ENCODE results near the gene KDF1. TPM values are rescaled to one million over a fixed set of nuclear protein-coding genes. Genes with fewer than 3 reads are reported as not detected.

KDF1 gene
- total and polyA plus RNA-seq, 4 donors: 6.6 to 12.5 (median 8.8) TPM

- Histone ChIP-seq H3K36me3 (ENCODE audit: control insufficient read depth in 4 of 4, insufficient read depth in 4 of 4, low read length in 4 of 4) (no peaks in the 10 kb centered on the region), H3K4me1 (ENCODE audit: control insufficient read depth in 5 of 5, insufficient read depth in 5 of 5, low read length in 5 of 5) (peaks cover 0 to 8% (median 0%) of the 10 kb centered on the region in 5 donors), H3K9me3 (ENCODE audit: control insufficient read depth in 4 of 4, insufficient read depth in 3 of 4, low read length in 3 of 4) (no peaks in the 10 kb centered on the region), H3K27me3 (ENCODE audit: control insufficient read depth in 3 of 3, insufficient read depth in 3 of 3, low read length in 2 of 3) (peaks cover 0 to 2% (median 0%) of the 10 kb centered on the region in 3 donors), H3K9ac (ENCODE audit: insufficient read depth in 1 of 2, low read length in 2 of 2) (no peak overlapping the region), H3K27ac (ENCODE audit: low read depth in 1 of 2, low read length in 1 of 2) (peak overlapping the region in 1 of 2 donors; percentile 5), H3K4me3 (no peak overlapping the region)
- ATAC-seq (ENCODE audit: insufficient read depth, low FRiP score) (no peak), DNase-seq (no peak)
- 85 to 89% methylated on average over 8 of the region's 8 CpGs for WGBS, 2 donors
- no peak for TF ChIP-seq CTCF (IDR thresholded peaks at IDR 0.05; ENCODE audit: control extremely low read depth, extremely low read depth)
Measured at GRCh38 chr1:26911399-26912146, 48.7 kb downstream of the KDF1 start.

DNA sequence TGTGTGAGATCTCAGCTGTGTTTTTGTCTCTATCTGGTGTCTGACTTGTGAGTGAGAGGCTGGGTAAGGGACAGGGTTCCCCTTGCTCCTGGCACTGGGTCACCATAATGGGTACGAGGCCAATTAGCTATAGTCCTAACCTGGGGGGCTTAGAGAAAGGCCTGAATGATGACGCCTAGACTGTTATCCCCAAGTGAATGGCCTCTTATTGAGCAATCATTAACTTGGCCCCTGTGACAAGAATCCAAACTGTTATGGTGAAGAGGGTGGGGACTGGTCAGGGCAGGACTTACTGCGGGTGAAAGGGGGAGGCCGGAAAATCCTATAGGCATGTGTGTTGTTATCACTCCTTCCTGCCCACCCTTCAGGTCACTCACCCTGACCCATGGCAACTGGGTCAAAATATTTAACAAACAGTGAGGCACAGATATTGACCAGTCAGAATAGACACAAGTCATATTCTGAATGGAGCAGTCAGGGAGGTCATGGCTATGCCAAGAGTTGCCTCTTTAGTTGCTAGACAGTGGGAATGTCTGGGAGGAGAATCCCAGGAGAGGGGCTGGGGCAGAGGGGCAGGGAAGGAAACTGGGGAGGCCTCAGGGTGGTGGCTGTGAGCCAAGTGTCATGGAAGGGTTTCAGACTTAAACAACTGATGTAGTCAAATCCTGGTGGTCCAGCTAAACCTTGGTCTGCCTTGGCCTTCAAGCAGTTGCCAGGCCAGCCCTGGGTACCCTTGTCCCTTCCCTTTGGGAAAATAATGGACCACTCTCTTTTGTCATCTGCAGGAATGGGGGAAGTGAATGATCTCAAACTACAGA is 49.7 kb downstream of the KDF1 start:
- Histone ChIP-seq H3K27ac (ENCODE audit: low read depth in 1 of 2, low read length in 1 of 2) (peak overlapping the region in 1 of 2 donors; percentile 42), H3K9ac (ENCODE audit: insufficient read depth in 1 of 2, low read length in 2 of 2) (no peak overlapping the region), H3K4me1 (ENCODE audit: control insufficient read depth in 5 of 5, insufficient read depth in 5 of 5, low read length in 5 of 5) (peaks cover 0 to 8% (median 0%) of the 10 kb centered on the region in 5 donors), H3K9me3 (ENCODE audit: control insufficient read depth in 4 of 4, insufficient read depth in 3 of 4, low read length in 3 of 4) (no peaks in the 10 kb centered on the region), H3K4me3 (no peak overlapping the region), H3K36me3 (ENCODE audit: control insufficient read depth in 4 of 4, insufficient read depth in 4 of 4, low read length in 4 of 4) (no peaks in the 10 kb centered on the region), H3K27me3 (ENCODE audit: control insufficient read depth in 3 of 3, insufficient read depth in 3 of 3, low read length in 2 of 3) (peaks cover 0 to 2% (median 0%) of the 10 kb centered on the region in 3 donors)
- 71 to 88% methylated on average over 4 of the region's 4 CpGs for WGBS, 2 donors
- DNase-seq (peak in 1 of 3 donors; percentile 51), ATAC-seq (ENCODE audit: insufficient read depth, low FRiP score) (no peak)
- TF ChIP-seq CTCF (IDR thresholded peaks at IDR 0.05; ENCODE audit: control extremely low read depth, extremely low read depth): no peak

- no peak for DNase-seq
- ATAC-seq (ENCODE audit: insufficient read depth, low FRiP score): no peak
- WGBS, 2 donors: 77 to 86% methylated on average over 3 of the region's 3 CpGs
- Histone ChIP-seq H3K9me3 (ENCODE audit: control insufficient read depth in 4 of 4, insufficient read depth in 3 of 4, low read length in 3 of 4) (no peaks in the 10 kb centered on the region), H3K27ac (ENCODE audit: low read depth in 1 of 2, low read length in 1 of 2) (no peak overlapping the region), H3K4me1 (ENCODE audit: control insufficient read depth in 5 of 5, insufficient read depth in 5 of 5, low read length in 5 of 5) (peaks cover 0 to 6% (median 0%) of the 10 kb centered on the region in 5 donors), H3K36me3 (ENCODE audit: control insufficient read depth in 4 of 4, insufficient read depth in 4 of 4, low read length in 4 of 4) (no peaks in the 10 kb centered on the region), H3K9ac (ENCODE audit: insufficient read depth in 1 of 2, low read length in 2 of 2) (no peak overlapping the region), H3K4me3 (no peak overlapping the region), H3K27me3 (ENCODE audit: control insufficient read depth in 3 of 3, insufficient read depth in 3 of 3, low read length in 2 of 3) (peaks cover 0 to 2% (median 0%) of the 10 kb centered on the region in 3 donors)
- TF ChIP-seq CTCF (IDR thresholded peaks at IDR 0.05; ENCODE audit: control extremely low read depth, extremely low read depth): no peak
Measured at GRCh38 chr1:26909951-26910342, 50.3 kb downstream of the KDF1 start.
